Ascending aorta (tissue), 2 donors: Measurements from ENCODE around the gene EBF3. TPM values are rescaled to one million over a fixed set of nuclear protein-coding genes. Genes with fewer than 3 reads are reported as not detected.
A peak's percentile ranks its signal among the peaks of the same experiment; 100 is the strongest.

Source experiments
- DNase-seq, 2 donors: peaks; one replicate each; pipeline ENCODE4 v3.0.0-alpha.2; 2019; ENCODE audit warnings: low spot score in 2 of 2
- H3K27ac ChIP-seq, 2 donors: fragments of 200-600 bp; sonication (generic); one replicate each; pipeline ENCODE4 v1.5.1; 2016 to 2017; ENCODE audit warnings: mild to moderate bottlenecking in 1 of 2
- H3K27me3 ChIP-seq: fragments of 200-600 bp; sonication (generic); one replicate; pipeline ENCODE4 v1.5.1; 2017
- H3K36me3 ChIP-seq, 2 donors: fragments of 200-600 bp; sonication (generic); one replicate each; pipeline ENCODE4 v1.5.1; 2016
- H3K4me1 ChIP-seq, 2 donors: fragments of 200-600 bp; sonication (generic); one replicate each; pipeline ENCODE4 v1.5.1; 2016 to 2017; ENCODE audit warnings: mild to moderate bottlenecking in 1 of 2
- H3K4me3 ChIP-seq, 2 donors: fragments of 200-600 bp; sonication (generic); one replicate each; pipeline ENCODE4 v1.5.1; 2016 to 2017; ENCODE audit warnings: mild to moderate bottlenecking in 1 of 2
- H3K9me3 ChIP-seq, 2 donors: fragments of 200-600 bp; sonication (generic); one replicate each; pipeline ENCODE4 v1.5.1; 2016
- intact Hi-C: fragments of 100-400 bp; cut with DNase I; formaldehyde crosslinking; loops from one replicate; pipeline ENCODE4 v1.15.1; 2023
- total RNA-seq: library from RNA; depleted of rRNA; stranded (reverse); fragments of >200 nt; gene quantifications from one replicate; pipeline ENCODE4 v1.1.0, GENCODE V29; 2016
- TF ChIP-seq, protein P1 (sequence below), 3 experiments: fragments of 200-600 bp in 2 of 3; fragments of 450-650 bp in 1 of 3; sonication (generic) in 2 of 3; IDR thresholded peaks; one replicate each; pipeline ENCODE4 v1.5.1; 2016 to 2019; ENCODE audit warnings: antibody characterized with exemption in 3 of 3, mild to moderate bottlenecking in 1 of 3, moderate library complexity in 1 of 3

Gene EBF3
- total RNA-seq, 1 donor from 2014 or later, result 20.2 TPM

DNA sequence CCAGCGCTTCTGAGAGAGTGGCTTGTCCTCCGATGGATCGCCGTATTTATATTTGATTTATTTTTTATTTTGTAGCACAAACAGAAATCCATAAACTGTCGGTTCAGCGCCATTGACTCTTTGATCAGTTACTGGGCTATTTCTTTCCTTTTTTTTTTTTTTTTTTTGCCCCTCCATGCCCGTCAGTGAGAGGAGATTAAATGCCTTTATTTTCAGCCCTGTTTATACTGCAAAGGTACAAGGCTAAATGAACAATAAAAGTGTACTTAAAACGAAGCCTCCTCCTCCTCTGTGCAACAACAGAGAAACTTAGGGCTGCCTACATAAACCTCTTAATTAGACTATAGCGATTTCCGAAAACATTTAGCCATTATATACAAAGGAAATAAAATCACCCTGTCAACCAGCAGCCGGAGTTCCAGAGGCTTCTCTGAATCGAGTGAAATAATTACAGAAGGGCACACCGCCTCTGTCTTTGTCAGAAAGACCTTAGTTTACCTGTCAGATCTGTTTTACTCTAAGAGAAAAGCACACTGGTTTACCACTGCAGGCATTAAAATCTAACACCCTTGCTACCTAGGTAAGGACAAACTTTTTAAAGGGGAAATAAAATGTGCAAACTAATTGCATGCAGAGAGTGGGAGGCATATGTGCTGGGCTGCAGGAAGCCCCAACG, 3.5 kb downstream of the EBF3 start:
- H3K4me3 ChIP-seq, result peak overlapping the region in 1 of 2 donors; percentile 50
- H3K36me3 ChIP-seq, result no peaks in the 10 kb centered on the region
- H3K27me3 ChIP-seq, result peaks cover 35% of the 10 kb centered on the region
- no peak for DNase-seq
- peaks cover 7 to 15% of the 10 kb centered on the region in 2 donors for H3K4me1 ChIP-seq
- no peak overlapping the region for H3K27ac ChIP-seq
- H3K9me3 ChIP-seq, result no peaks in the 10 kb centered on the region
- intact Hi-C loops, result loop anchor here (5.0 kb wide), 3 partner anchors 177 to 863 kb away; partner anchors contain the start of genes GLRX3 and MGMT
- TF ChIP-seq, protein P1, sequence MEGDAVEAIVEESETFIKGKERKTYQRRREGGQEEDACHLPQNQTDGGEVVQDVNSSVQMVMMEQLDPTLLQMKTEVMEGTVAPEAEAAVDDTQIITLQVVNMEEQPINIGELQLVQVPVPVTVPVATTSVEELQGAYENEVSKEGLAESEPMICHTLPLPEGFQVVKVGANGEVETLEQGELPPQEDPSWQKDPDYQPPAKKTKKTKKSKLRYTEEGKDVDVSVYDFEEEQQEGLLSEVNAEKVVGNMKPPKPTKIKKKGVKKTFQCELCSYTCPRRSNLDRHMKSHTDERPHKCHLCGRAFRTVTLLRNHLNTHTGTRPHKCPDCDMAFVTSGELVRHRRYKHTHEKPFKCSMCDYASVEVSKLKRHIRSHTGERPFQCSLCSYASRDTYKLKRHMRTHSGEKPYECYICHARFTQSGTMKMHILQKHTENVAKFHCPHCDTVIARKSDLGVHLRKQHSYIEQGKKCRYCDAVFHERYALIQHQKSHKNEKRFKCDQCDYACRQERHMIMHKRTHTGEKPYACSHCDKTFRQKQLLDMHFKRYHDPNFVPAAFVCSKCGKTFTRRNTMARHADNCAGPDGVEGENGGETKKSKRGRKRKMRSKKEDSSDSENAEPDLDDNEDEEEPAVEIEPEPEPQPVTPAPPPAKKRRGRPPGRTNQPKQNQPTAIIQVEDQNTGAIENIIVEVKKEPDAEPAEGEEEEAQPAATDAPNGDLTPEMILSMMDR (IDR thresholded peaks at IDR 0.05), result no peak

DNA sequence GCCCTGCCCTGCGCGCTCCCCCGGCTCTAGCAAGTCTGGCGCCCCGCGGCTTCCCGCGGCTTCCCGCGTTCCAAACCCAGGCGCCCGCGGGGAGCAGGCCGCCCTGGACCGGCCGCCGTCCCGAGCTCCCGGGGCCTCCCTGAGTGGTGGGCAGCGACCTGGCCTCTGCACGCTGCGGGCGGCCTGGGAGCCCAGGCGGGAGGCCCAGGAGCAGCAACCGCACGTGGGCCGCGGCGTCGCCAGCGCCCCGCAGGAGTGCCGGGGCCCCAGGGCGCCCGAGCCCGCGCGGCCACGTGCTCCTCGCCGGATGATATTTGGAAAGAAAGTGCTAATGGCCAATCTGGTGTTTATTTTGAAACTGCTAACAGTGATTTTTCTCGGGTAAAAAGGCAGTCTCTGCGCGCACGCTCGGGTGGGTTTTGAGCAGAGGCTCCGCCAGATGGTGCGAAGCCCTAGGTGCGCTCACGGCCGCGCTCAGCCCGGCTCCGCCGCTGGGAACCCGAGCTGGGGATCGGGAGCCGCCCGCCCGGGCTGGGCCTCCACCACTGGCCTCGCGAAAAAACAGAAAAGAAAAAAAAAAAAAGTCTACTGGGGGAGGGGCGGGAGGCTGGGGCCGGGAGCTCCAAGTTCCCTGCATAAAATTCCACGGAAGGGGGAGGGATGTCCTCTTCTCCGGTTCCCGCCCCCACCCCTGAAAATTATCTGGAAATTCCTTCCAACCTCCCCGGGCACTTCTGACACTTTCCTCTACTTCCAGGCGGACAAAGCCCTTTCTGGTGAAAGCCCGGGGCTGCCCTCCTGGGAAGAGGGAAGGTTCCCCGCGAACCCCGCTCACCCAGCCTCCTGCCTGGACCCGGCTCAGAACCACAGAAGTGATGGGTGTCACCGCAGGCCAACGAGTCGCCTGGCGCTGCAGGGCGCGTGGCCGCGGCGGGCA, 4.3 kb downstream of the EBF3 start:
- H3K9me3 ChIP-seq, result no peaks in the 10 kb centered on the region
- TF ChIP-seq, protein P1 (IDR thresholded peaks at IDR 0.05), result no peak
- H3K4me1 ChIP-seq, result peaks cover 3 to 15% of the 10 kb centered on the region in 2 donors
- H3K27me3 ChIP-seq, result peaks cover 27% of the 10 kb centered on the region
- intact Hi-C loops, result loop anchor here (5.0 kb wide), 3 partner anchors 177 to 863 kb away; partner anchors contain the start of genes GLRX3 and MGMT
- peak in 1 of 2 donors; percentile 60 for DNase-seq
- H3K36me3 ChIP-seq, result no peaks in the 10 kb centered on the region
- peak overlapping the region; percentile 32 to 50 for H3K4me3 ChIP-seq
- peak overlapping the region in 1 of 2 donors; percentile 35 for H3K27ac ChIP-seq

DNA sequence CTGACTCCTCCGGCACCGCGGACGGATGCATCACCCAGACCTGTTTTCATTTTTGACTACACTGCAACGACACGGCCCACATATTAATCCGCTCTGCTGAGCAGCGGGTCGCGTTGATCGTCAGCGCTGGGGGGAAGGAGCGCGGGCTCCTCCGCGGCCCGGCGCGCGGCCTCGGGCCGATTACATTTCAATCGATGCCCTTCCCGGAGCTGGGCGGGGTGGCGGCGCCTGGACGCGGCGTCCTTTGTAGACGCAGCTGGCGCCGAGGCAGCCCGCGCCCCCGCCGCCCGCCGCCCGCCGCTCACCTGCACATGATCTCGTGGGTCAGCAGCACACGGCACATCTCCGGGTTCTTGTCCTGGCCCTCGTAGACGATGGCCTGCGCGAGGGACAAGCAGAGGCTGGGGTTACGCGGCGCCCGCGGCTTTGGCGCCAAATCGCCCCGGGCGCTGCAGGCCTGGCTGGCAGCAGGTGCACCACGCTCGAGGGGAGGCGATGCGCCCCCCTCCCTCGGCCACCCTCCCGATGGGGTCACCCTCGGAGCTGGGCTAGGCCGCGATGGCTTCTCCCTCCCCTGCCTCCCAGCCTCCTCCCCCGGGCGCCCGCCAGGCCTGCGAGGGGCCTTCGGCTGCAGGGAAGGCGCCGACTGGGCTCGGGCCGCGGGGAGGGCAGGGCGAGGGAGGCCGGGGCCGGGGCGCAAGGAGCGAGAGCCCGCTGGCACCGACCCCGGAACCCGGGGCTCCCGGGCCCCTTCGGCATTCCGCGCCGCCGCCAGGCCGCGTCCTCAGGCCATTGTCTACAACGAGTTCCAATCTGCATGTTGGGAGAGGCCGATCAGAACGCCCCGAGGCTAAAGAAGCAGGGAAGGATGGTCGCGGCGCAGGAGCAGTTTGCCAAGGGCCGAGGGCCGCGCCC, 5.2 kb downstream of the EBF3 start:
- peak overlapping the region; percentile 32 to 50 for H3K4me3 ChIP-seq
- peak overlapping the region in 1 of 2 donors; percentile 35 for H3K27ac ChIP-seq
- no peaks in the 10 kb centered on the region for H3K9me3 ChIP-seq
- peaks cover 0 to 12% of the 10 kb centered on the region in 2 donors for H3K4me1 ChIP-seq
- TF ChIP-seq, protein P1 (IDR thresholded peaks at IDR 0.05), result no peak
- peaks cover 23% of the 10 kb centered on the region for H3K27me3 ChIP-seq
- intact Hi-C loops, result no loop called here
- H3K36me3 ChIP-seq, result no peaks in the 10 kb centered on the region
- DNase-seq, result peak in 1 of 2 donors; percentile 37

DNA sequence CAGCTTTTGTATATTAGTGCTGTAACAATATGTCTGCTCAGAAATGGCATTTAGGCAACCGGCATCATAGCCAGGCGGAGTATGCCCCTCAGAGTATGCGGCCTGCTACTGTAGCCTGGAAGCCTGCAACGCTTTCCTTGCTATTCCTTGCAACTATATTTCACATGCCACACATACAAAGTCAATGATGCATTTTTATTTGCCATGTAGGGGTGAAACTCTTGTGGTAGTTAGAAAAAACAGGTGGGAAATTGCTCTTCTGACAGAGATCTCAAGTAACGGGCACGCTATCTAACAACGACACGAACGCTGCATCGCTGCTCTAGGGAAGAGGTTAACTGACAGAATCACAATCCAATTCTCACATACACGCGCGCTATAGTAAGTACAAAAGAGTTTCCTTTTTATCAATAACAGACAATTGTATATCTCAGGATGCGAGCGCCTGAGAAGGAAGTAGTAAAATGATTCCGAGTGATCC, 5.9 kb downstream of the EBF3 start:
- peak in 1 of 2 donors; percentile 12 for DNase-seq
- TF ChIP-seq, protein P1 (IDR thresholded peaks at IDR 0.05), result no peak
- Histone ChIP-seq H3K27me3 (peaks cover 23% of the 10 kb centered on the region), H3K27ac (no peak overlapping the region), H3K9me3 (no peaks in the 10 kb centered on the region), H3K4me3 (peak overlapping the region; percentile 32 to 50), H3K4me1 (peaks cover 0 to 12% of the 10 kb centered on the region in 2 donors), H3K36me3 (no peaks in the 10 kb centered on the region)
- intact Hi-C loops, result no loop called here
